Putamen (tissue), 1 donor: ENCODE measurements around the gene FNDC5.
"Not testable (repeated sequence)": the region's sequence is repeated elsewhere in the genome, so short reads cannot be mapped to it uniquely, and the experiment has no call there.

ENCODE experiments used
- DNase-seq: peaks from one replicate; pipeline ENCODE4 v3.0.0-alpha.2; 2016; ENCODE audit warnings: low spot score

FNDC5 gene

DNA sequence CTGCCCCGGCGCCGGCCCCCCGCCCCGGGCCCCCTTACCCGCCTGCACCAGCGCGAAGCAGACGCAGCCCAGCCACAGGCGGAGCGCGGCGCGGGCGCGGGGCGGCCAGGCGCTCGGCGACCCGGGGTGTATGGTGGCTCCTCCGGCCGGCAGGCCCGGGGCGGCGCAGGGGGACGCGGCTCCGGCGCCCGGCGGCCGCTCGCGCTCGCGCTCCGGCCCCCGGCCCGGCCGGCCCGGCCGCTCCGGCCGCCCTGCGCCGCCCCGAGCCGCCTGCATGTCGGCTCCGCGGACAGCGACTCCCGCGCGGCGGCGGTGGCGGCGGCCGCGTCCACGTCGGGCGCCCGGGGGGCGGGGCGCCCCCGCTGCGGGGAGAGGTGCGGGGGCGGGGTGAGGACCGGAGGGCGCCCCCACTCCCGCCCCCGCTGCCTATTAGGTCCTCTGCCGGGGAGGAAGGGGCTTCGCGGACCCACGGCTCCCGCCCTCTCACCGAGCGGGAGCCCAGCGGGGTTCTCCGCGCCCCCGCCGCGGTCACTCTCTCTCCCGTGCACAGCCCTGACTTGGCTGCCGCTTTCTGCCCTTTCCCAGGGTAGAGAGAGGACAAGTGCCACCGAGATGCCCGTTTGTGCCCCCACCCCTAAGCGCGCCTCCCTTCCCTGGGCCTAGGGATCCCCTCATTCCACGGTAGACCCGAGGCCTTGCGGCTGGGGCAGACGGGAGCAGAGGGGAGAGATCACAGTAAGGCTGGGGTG lies at the start of gene FNDC5:
Gene FNDC5, minus strand, starts transcription at position 298 of the 749 bp plus-strand sequence.
- no peak for DNase-seq

DNA sequence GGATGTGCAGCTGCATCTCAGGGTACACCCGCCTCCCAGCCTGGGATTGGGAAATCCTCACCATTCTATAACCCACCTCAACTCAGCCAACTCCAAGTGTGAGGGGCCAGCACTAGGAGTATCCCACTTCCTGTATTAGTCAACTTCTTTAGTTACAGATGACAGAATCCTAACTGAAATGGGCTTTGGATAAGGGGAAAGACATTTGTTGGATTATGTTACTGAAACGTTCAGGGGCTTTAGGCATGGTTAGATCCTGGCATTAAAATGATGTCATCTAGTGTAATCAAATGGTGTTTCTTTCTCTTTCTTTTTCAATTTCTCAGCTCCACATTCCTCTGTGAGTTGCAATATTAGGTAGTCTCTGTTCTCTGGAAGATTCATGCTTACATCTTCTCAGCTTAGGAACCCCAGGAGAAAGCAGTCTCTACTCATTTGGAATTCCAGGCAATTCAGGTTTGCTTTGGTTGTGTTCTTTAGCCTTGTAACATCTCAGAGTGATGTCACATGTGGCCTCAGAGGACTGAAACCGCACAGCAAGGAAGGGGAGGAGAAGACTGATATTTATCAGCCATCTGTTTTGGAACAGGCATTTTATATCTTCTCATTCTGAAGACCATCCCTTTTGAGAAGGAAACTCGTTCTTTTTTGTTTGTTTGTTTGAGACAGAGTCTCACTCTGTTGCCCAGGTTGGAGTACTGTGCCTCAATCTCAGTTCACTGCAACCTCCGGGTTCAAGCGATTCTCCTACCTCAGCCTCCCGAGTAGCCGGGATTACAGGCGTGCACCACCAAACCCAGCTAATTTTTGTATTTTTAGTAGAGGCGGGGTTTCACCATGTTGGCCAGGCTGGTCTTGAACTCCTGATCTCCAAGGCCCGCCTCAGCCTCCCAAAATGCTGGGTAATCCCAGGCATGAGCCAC lies 49.4 kb upstream of the FNDC5 start:
- no peak for DNase-seq

DNA sequence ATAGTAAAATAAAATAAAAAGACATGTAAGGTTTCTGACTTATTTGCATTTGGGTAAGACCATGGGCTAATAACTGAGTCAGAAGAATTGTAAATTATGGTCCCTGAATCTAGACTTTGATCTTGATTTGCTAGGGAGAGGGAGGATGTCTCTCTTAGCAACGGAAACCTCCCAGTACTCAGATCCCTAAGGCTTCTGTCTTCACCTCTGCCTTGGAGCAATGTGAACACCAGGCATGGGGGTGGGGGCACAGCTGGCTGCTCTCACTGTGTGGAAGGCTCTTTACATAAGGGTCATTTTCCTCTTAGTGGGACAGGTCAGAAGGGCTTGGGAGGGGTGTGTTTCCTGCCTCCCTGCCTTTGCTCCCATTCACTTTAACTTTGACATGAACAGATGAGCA lies 47.5 kb upstream of the FNDC5 start:
- DNase-seq: no peak

DNA sequence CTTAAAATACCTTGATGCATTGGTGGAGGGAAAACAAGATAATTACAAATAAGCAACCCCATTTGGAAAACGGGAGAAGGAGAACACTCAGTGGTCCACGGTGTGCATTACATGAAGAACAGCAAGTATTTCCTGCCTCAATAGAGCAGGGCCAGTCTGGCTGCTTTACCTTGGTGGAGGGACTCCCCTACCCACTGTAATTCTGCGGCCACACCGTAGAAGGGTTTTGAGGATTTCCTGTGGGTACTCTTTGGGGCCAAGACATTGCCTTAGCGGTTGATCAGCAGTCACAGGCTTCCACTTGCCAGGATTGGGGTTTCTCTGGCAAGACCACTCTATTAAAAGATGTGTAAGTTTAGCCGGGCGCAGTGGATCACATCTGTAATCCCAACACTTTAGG lies 46.8 kb upstream of the FNDC5 start:
- no peak for DNase-seq

DNA sequence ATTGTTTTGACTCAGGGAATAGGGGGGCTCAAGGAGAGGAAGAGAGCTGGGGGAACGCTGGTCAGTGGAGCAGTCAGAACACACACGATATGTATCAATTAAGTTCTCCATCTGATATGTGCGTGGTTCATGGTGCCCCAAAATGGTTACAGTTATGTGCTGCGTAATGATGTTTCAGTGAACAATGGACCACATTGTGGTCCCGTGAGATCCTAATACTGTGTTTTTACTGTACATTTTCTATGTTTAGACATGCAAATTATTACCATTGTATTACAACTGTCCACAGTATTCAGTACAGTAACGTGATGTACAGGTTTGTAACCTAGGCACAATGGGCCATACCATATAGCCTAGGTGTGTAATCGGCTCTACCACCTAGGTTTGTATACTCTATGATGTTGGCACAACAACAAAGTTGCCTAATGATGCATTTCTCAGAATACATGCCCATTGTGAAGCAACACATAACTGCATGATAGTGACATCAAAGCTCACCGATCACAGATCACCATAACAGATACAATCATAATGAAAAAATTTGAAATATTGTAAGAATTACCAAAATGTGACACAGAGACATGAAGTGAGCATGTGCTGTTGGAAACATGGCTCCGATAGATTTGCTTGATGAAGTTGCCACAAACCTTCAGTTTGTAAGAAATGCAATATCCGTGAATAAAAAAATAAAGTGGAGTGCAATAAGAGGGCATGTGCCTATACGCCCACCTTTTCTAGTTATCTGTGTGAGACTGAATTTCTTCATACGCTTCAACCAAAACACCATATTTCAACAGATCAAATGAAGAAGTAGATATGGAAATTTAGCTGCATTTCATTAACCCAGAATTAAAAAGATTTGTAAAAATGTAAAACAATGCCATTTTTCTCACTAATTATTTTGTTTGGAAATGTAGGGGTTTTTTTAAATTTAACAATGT lies 45.3 kb upstream of the FNDC5 start:
- DNase-seq: no peak

DNA sequence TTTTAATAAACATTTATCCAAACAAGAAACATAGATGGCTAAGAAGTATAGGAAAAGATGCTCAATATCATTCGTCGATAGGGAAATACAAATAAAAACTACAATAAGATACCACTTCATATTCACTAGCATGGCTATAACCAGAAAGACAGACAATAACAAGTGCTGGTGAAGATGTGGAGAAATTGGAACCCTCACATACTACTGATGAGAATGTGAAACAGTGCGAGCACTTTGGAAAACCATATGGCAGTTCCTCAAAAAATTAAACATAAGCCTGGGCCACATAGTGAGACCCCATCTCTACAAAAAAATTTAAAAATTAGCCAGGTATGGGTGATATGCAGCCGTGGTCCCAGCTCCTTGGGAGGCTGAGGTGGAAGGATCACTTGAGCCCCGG lies 39.6 kb upstream of the FNDC5 start:
- DNase-seq: no peak

DNA sequence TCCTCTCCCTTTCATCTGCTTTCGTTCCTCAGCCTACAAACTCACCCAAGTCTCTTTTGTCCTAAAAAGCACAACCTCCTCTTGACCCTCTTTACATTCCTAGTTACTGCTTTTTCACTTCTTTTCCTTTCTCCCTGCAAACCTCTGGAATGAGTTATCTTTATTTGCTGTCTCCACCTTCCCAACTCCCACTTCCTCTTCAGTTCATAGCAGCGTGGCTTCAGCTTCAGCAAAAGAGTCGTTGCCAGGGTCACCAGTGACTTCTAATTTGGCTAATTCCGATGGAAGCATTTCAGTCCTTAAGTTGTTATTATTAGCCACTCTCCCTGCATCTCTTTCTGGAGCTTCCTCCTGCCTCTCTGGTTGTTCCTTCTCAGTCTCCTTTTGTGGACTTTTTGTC lies 36.7 kb upstream of the FNDC5 start:
- no peak for DNase-seq

DNA sequence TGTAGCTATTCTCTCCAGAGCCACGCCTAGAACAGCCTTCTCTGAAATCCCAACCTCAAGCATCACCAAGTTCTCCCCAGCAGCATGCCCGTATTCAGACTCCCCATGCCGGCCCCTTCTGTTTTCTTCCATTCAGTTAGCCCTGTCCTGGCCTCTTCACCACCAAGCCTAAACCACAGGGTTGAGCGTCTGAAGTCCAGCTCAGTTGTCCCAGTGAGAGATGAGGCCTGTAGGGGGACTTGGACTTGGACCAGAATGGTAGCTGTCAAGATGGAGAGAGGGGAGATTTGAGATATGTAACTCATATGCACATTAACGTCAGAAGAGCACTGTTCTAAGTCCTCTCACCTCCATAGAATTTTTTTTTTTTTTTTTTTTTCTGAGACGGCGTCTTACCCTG lies 35.9 kb upstream of the FNDC5 start:
- no peak for DNase-seq

DNA sequence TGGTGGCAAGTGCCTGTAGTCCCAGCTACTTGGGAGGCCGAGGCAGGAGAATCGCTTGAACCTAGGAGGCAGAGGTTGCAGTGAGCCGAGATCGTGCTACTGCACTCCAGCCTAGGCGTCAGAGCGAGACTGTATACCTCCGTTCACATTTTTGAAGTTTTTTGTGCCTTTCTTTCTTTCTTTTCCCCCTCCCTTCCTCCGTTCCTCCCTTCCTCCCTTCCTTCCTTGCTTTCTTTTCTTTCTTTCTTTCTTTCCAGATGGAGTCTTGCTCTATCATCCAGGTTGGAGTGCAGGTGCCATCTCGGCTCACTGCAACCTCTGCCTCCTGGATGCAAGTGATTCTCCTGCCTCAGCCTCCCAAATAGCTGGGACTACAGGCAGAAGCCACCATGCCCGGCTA lies 34.9 kb upstream of the FNDC5 start:
- DNase-seq: not testable (repeated sequence)

DNA sequence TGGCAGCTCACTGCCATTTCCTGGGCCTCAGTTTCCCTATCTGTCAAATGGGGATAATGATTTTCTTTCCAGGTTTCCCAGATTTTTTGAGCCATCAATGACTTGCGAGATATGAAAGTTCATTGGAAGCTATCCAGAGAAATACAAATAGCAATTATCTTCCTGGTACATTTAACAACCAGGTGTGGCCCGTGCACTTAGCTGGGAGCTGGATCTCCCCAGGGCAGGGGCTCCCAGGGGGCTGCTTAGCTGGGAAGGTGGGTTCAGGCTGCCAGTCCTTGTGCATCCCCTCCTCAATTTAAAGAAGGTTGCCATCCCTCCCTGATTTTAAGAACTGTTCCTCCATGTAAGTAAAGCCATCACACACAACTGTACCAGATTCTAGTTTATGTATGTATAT lies 34.1 kb upstream of the FNDC5 start:
- DNase-seq: no peak

DNA sequence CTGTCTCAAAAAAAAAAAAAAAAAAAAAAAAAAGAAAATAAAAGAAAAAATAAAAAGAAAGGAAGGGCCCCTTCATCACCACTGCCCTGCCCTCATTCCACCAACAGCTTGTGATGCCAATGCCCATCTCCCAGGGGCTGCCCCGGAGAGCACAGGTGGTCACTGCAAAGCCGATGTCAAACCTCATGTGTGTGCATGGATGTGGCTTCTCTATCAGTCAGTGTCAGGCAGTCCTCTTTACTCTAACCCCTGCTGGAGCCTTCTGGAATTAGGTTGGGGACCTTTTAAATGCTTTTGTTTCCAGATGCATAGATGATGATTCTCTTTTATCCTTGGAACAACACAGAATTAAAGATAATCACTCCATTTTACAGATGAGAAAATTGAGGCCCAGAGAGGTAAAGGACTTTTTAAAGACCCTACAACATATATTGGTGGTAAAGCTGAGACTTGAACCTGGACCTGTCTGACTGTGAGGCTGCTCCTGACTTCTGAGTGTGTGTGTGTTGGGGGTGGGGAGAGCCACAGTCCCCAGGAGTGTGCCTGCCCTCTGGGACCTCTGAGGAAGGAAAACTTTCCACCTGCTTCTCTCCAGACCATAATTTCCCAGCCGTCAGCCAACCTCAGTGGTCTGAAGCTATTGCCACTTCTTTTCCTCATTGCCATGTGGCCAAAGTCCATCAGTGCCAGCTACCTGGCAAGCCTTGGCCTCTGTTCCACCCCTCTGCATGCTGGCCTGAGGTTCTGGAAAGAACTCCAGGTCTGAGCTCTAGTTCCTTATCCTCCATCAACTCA lies 33.5 kb upstream of the FNDC5 start:
- no peak for DNase-seq

DNA sequence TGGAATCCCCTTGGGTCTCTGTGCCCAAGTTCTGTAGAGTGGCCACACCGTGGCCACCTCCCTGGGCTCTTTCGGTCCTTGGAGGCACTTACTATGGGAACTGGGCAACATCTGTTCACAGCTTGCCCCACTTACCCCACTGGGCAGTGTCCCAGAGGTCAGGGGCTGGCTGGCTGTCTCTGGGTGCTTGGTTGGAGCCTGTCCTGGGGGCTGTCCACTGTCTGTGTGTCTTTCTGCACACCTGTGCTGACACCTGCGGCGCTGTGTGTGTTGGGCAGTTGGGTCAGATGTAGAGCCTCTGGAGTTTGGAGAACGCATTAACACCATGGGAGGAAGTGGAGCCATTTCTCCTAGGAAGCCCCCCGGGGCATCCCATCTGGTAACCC lies 31.8 kb upstream of the FNDC5 start:
- no peak for DNase-seq

DNA sequence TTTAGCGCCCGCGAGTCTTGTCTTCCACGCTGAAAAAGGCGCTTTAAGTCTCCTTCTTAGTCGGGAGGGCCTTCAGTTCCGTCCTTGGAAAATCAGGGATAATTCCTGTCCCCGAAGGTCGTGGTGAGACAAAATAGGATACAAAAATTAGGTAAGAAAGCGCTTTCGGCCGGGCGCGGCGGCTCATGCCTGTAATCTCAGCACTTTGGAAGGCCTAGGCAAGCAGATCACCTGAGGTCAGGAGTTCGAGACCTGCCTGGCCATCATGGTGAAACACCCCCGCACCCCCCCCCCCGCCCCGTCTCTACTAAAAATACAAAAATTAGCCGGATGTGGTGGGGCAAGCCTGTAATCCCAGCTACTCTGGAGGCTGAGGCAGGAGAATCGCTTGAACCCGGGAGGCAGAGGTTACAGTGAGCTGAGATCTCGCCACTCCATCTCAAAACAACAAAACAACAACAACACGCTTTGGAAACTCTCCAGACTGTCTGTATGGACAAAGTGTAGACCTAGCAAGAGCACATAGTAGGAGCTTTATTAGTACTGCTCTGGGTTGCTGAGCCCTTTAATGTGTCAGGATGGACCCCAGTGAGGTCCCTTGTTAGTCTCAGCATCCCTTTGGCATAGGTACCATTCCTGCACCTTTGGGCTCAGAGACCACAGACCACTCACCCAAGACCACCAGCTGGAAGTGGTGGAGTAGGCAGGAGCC lies 31.3 kb upstream of the FNDC5 start:
- DNase-seq: no peak

DNA sequence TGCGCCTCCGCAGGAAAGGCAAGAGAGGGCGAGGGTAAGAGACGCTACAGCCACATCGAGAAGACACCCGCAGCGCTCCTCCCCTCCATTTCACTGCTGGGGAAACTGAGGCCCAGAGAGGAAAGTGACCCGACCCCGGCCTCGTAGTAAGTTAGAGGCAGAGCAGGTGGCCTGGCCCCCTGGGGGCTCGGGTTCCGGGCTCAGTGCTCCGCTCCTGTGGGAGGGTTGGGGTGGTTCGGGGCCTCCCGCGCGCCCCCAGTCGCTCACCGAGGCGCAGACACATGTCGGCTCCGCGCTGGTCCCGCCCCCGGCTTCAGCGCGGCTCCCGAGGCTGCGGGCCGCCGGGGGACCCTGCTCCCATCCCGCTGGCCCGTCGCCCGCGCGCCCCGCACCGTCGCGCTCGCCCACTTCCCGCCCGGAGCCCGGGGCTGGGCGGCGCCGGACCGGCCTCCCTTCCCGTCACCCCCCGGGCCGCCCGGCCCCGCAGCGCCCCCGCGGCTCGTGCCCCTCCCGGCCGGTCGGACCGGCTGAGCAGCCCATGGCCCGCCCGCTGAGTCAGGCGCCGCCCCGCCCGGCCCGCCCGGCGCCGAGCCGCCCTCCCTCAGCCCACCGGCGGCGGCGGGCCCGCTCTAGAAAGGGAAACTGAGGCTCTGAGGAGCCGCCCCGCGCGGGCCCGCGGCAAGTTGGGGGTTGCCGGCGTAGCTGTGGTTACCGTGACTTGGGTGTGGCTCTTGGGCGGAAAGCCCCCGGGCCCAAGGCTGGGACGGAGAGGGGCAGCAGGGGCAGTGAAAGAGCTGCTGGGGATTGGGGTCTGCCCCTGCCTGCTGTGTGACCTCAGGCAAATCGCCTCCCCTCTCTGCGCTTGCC lies 30.5 kb upstream of the FNDC5 start, which contains the start of gene TMEM54:
Gene TMEM54, minus strand, starts transcription at position 434 of the 867 bp plus-strand sequence. Its CDS starts 151 bp downstream, at position 283.
- no peak for DNase-seq

DNA sequence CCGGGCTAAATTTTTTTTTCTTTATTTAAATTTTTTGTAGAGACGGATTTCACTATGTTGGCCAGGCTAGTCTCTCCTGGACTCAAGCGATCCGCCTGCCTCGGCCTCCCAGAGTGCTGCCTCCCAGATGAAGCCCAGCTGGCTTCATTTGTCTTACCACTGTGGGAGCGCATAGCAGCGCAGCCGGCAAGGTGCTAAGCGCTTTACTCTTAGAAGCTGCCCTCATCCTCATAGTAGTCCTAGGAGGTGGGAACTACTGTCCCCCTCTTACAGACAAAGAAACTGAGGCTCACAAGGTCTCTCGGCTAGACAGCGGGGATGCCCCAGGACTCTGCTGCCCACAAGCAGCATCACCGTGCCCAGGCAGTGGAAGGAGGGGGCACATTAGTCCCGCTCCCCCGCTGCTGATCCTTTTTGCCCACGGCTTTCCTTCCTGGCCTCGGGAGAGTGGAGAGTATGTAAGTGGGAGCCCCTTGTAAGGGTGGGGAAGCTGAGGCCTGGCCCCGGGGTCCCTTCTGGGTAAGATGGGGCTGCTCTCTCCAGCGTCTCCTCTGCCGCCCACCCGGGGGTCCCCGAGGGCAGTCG lies 29.8 kb upstream of the FNDC5 start:
- DNase-seq: no peak

DNA sequence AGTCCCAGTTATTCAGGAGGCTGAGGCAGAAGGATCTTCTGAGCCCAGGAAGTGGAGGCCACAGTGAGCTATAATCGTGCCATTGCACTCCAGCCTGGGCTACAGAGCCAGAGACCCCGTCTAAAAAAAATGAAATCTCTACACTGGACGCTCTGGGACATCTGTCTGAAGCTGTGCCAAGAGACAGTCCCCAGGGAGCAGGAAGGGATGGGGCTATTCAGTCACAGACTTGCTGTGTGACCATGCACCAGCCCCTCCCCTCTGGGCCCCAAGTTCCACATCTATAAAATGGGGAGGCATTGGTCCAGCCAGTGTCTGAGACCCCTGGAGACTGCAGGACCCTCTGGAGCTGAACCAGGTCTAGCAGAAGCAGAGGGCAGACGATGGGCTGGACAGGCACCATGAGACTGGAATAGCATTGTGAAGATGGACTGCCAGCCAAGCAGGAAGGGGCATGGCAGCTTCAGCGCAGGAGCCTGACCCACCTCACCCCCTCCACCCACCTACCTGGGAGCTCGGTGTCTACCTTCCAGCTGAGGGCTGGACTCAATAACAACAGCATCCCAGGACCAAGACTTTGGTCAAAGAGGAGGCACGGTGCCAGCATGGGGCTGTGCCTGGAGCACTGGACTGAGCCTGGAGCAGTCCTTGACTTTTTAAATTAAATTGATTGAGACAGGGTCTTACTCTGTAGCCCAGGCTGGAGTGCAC lies 29.0 kb upstream of the FNDC5 start:
- DNase-seq: no peak

DNA sequence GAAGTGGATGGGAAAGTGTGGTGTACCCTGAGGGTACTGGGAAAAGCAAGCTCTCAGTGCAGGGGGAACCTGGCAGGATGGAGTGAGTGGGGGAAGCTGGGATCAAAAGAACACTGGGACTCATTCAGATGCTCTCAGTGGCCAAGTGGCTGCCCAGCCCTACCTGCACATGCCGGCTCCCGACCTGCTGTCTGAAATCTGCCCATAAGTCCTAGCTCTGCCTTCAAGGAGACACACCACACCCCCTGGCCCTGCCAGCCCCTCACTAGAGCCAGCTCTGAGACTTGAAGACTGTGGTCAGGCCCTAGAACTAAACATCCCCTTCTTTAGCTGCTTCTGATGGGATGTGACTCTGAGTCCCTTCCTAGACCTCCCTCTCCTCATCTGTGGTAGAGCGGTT lies 28.2 kb upstream of the FNDC5 start:
- DNase-seq: no peak

DNA sequence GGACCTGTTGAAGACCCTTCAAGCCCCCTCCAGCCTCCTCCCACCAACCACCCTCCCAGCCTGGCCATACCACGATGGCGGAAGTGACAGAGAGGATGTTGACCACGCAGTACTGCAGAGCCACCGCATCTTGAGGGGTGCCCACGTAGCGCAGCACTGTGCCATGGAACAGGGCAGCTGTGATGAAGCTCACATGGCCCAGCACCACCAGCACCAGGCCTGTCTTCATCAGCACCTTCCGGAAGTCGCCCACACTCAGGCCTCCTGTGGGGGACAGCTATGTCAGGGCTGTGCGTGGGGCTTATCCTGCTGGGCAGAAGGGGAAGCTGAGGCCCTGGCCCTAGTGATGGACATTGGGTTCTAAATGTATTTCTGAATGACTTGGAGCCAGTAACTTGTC lies 27.3 kb upstream of the FNDC5 start:
- no peak for DNase-seq
